Ishikawa (cell line): ENCODE results near the gene GALNT14.

Experiments used
- CEBPB ChIP-seq: IDR thresholded peaks from 2 replicates; pipeline ENCODE4 v1.6.1; 2012
- CREB1 ChIP-seq: IDR thresholded peaks from 2 replicates; pipeline ENCODE4 v1.6.1; 2012; ENCODE audit warnings: low read depth
- EGR1 ChIP-seq: IDR thresholded peaks from 2 replicates; pipeline ENCODE4 v1.6.1; 2012
- EP300 ChIP-seq: IDR thresholded peaks from 2 replicates; pipeline ENCODE4 v1.6.1; 2012; ENCODE audit warnings: borderline replicate concordance
- FOXM1 ChIP-seq: IDR thresholded peaks from 2 replicates; pipeline ENCODE4 v1.6.1; 2012; ENCODE audit warnings: low read depth, borderline replicate concordance
- RAD21 ChIP-seq: IDR thresholded peaks from 2 replicates; pipeline ENCODE4 v1.6.1; 2012; ENCODE audit warnings: low read depth
- REST ChIP-seq: IDR thresholded peaks from 2 replicates; pipeline ENCODE4 v1.6.1; 2012; ENCODE audit warnings: low read depth, mild to moderate bottlenecking
- TAF1 ChIP-seq: IDR thresholded peaks from 2 replicates; pipeline ENCODE4 v1.6.1; 2012; ENCODE audit warnings: low read depth, mild to moderate bottlenecking
- TCF12 ChIP-seq: IDR thresholded peaks from 2 replicates; pipeline ENCODE4 v1.6.1; 2012; ENCODE audit warnings: low read depth
- YY1 ChIP-seq: IDR thresholded peaks from 2 replicates; pipeline ENCODE4 v1.6.1; 2012; ENCODE audit warnings: low read depth
- TF ChIP-seq, protein P1 (sequence below): IDR thresholded peaks from 2 replicates; pipeline ENCODE4 v1.6.1; 2012

- TF ChIP-seq TAF1 (no peak), RAD21 (no peak), TCF12 (no peak), YY1 (no peak), EP300 (no peak), REST (no peak), CREB1 (no peak), EGR1 (no peak), FOXM1 (no peak), CEBPB (no peak)
- TF ChIP-seq, protein P1, sequence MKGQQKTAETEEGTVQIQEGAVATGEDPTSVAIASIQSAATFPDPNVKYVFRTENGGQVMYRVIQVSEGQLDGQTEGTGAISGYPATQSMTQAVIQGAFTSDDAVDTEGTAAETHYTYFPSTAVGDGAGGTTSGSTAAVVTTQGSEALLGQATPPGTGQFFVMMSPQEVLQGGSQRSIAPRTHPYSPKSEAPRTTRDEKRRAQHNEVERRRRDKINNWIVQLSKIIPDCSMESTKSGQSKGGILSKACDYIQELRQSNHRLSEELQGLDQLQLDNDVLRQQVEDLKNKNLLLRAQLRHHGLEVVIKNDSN, result no peak
Measured at GRCh38 chr2:31038385-31038784, 99.9 kb downstream of the GALNT14 start.
